Ovary (tissue), 9 donors: ENCODE measurements around the gene LARGE1. TPM values are rescaled to one million over a fixed set of nuclear protein-coding genes. Genes with fewer than 3 reads are reported as not detected.

Experiments used
- DNase-seq, 5 donors: peaks; one replicate each; pipeline ENCODE4 v3.0.0-alpha.2; 2019 to 2020
- H3K27ac ChIP-seq, 2 donors: fragments of 200-600 bp; one replicate each; pipeline versions ENCODE4 v1.5.1 to v1.8.0; 2019 to 2022
- H3K27me3 ChIP-seq: fragments of 200-600 bp; one replicate; pipeline ENCODE4 v1.8.0; 2022
- H3K36me3 ChIP-seq: fragments of 200-600 bp; sonication (generic); one replicate; pipeline ENCODE4 v1.5.1; 2019
- H3K4me1 ChIP-seq: one replicate; pipeline ENCODE4 v1.8.1; 2013; ENCODE audit warnings: mild to moderate bottlenecking, moderate library complexity; ENCODE audit not compliant: insufficient read depth
- H3K4me3 ChIP-seq: fragments of 200-600 bp; sonication (generic); one replicate; pipeline ENCODE4 v1.5.1; 2017
- H3K9me3 ChIP-seq, 2 donors: fragments of 200-600 bp in 1 of 2; sonication (generic) in 1 of 2; one replicate each; pipeline versions ENCODE4 v1.5.1 to v1.8.1; 2013 to 2019; ENCODE audit warnings: mild to moderate bottlenecking in 1 of 2, moderate library complexity in 1 of 2
- EP300 ChIP-seq: sonication (generic); formaldehyde crosslinking; IDR thresholded peaks from one replicate; pipeline ENCODE4 v1.6.1; 2017; ENCODE audit warnings: antibody characterized with exemption
- POLR2A ChIP-seq: fragments of 450-650 bp; IDR thresholded peaks from one replicate; pipeline ENCODE4 v1.6.1; 2017; ENCODE audit warnings: antibody characterized with exemption, mild to moderate bottlenecking, moderate library complexity
- WGBS, 3 donors: extraction: QIAGEN DNeasy Blood & Tissue Kit in 1 of 3; methylation state at CpG; one replicate each; pipeline versions ENCODE4 v1.1.5 to v1.1.7; 2013 to 2017; 5-methylcytosine and 5-hydroxymethylcytosine counted together
- intact Hi-C, 4 donors: fragments of 100-400 bp; cut with DNase I; formaldehyde crosslinking; loops; one replicate each; pipeline versions ENCODE4 v1.11.0 to v1.15.1; 2022 to 2023
- polyA plus RNA-seq, 2 donors: library from polyadenylated mRNA; stranded (reverse); fragments of 200-250 nt in 1 of 2; fragments of 350-450 nt in 1 of 2; fragmentation: Illumina TruSeq in 1 of 2; extraction: RNeasy Lipid Tissue Mini Kit (QIAGEN cat#74804) in 1 of 2; gene quantifications; one replicate each; pipeline ENCODE4 v1.2.3, GENCODE V29; 2013 to 2014
- total RNA-seq, 7 donors: library from RNA; depleted of rRNA in 2 of 7; stranded (reverse); fragments of >200 nt in 2 of 7; fragmentation: NEBNext Ultra II Directional in 3 of 7; extraction: Animal tissue kit (Norgen Biotek cat#: 25700) in 3 of 7; gene quantifications; one replicate each; pipeline versions ENCODE4 v1.1.0 to v1.2.4, GENCODE V29; 2016 to 2023
- TF ChIP-seq, protein P1 (sequence below), 3 donors: fragments of 450-650 bp in 2 of 3; fragments of 200-600 bp in 1 of 3; IDR thresholded peaks; one replicate each; pipeline versions ENCODE4 v1.5.1 to v1.8.0; 2016 to 2022; ENCODE audit warnings: antibody characterized with exemption in 3 of 3, mild to moderate bottlenecking in 1 of 3
- donor health status: DM: no; HTN: no; CAD: no; lungs with moderate emphysema.
- donor health status: DM: no; HTN: no; CAD: no.
- donor health status: Bipolar disorder and iron deficiency.
- donor health status: DM: yes; HTN: yes; CAD: no.
- donor health status: DM: no; HTN: no; CAD: no.
- donor health status: DM: yes; HTN: yes; CAD: no.

Gene LARGE1
- total and polyA plus RNA-seq, 9 donors: 13.4 to 67.6 (median 36.8) TPM

DNA sequence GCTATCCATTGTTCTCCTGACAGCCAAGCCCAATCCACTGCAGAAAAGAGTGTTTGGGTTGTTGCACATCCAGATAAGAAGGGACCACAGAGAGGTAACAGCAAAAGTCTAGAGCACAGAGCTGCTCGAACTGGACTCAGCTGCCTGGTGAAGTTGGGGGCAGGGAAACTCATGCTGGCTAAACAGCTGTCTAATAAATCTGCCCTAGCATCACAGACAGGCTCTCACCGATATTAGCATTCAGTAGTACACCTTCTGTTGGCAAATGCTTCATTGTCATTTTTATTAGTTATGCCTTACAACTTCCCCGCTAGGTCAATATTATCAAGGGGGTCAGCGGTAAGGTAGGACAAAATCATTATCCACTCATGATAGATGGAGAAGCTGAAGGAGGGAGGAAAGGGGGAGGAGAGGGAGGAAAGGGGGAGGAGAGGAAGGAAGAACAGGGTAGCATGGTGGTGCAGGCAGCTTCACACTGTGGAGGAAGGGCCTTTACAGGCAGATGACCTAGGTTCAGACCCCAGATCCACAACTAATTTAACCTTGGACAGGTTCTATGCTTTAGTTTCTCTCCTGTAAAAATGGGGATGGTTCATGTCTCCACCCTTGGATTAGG lies 102.7 kb downstream of the LARGE1 start:
- Histone ChIP-seq H3K36me3 (no peaks in the 10 kb centered on the region), H3K4me3 (no peak overlapping the region), H3K4me1 (no peaks in the 10 kb centered on the region), H3K27ac (no peak overlapping the region), H3K27me3 (no peaks in the 10 kb centered on the region), H3K9me3 (no peaks in the 10 kb centered on the region)
- DNase-seq: no peak
- WGBS, 3 donors: 59 to 66% (median 66%) methylated on average over 4 of the region's 4 CpGs
- intact Hi-C loops: no loop called here
- TF ChIP-seq, protein P1, sequence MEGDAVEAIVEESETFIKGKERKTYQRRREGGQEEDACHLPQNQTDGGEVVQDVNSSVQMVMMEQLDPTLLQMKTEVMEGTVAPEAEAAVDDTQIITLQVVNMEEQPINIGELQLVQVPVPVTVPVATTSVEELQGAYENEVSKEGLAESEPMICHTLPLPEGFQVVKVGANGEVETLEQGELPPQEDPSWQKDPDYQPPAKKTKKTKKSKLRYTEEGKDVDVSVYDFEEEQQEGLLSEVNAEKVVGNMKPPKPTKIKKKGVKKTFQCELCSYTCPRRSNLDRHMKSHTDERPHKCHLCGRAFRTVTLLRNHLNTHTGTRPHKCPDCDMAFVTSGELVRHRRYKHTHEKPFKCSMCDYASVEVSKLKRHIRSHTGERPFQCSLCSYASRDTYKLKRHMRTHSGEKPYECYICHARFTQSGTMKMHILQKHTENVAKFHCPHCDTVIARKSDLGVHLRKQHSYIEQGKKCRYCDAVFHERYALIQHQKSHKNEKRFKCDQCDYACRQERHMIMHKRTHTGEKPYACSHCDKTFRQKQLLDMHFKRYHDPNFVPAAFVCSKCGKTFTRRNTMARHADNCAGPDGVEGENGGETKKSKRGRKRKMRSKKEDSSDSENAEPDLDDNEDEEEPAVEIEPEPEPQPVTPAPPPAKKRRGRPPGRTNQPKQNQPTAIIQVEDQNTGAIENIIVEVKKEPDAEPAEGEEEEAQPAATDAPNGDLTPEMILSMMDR (IDR thresholded peaks at IDR 0.05): no peak
- TF ChIP-seq EP300: no peak
- TF ChIP-seq POLR2A: no peak

GRCh38 chr22:33812360-33812977 lies 107.8 kb downstream of the LARGE1 start:
- no peak for DNase-seq
- WGBS, 3 donors: 88 to 93% (median 92%) methylated on average over 7 of the region's 7 CpGs
- TF ChIP-seq, protein P1 (IDR thresholded peaks at IDR 0.05): no peak
- TF ChIP-seq POLR2A (no peak), EP300 (no peak)
- no peaks in the 10 kb centered on the region for H3K9me3 ChIP-seq
- no peaks in the 10 kb centered on the region for H3K27me3 ChIP-seq
- H3K27ac ChIP-seq: no peak overlapping the region
- no peak overlapping the region for H3K4me3 ChIP-seq
- intact Hi-C loops: no loop called here
- H3K36me3 ChIP-seq: no peaks in the 10 kb centered on the region
- H3K4me1 ChIP-seq: peaks cover 1% of the 10 kb centered on the region

DNA sequence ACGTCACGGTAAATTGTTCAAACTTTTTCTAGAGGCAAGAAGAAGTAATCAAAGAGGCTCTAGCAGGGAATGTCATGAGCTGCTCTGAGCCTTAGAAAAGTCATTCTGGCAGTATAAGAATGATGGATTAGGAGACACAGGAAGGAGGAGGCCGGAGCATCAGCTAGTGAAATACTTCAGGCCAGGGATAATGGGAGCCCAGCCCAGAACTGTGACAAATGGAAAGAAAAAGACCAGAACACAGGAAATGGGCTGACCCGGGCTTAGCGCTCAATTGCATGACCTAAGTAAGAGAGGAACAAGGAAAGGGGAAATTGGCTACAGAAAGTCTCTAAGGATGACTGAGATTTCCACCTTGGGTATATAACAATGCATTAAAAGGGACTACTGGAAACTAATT lies 108.6 kb downstream of the LARGE1 start:
- H3K27ac ChIP-seq: no peak overlapping the region
- TF ChIP-seq, protein P1 (IDR thresholded peaks at IDR 0.05): no peak
- TF ChIP-seq POLR2A: no peak
- no peak for TF ChIP-seq EP300
- H3K27me3 ChIP-seq: no peaks in the 10 kb centered on the region
- H3K36me3 ChIP-seq: no peaks in the 10 kb centered on the region
- intact Hi-C loops: no loop called here
- no peak overlapping the region for H3K4me3 ChIP-seq
- peaks cover 1% of the 10 kb centered on the region for H3K4me1 ChIP-seq
- no peaks in the 10 kb centered on the region for H3K9me3 ChIP-seq
- 46 to 73% (median 54%) methylated on average over 5 of the region's 5 CpGs for WGBS, 3 donors
- peak in 4 of 5 donors; percentile 30 to 69 (median 40) for DNase-seq

DNA sequence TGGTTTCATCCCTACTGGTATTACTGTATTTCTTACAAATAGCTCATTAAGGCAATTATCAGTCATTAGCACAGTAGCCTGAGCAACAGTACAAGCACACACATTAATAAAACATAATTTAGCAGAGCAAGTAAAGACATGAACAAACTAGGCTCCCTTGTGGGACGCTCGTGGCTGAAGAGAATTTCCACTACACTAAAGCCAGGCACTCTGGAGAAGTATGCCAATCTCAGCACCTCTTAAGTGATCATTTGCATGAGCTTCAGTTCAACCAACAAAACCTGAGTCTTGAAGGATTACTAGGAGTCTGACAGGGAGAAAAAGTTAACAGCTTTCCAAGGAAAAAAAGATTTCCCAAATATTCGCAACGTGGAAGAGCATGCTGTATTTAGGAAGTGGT lies 109.1 kb downstream of the LARGE1 start:
- peaks cover 2% of the 10 kb centered on the region for H3K4me1 ChIP-seq
- intact Hi-C loops: no loop called here
- 57 to 87% (median 77%) methylated on average over 4 of the region's 4 CpGs for WGBS, 3 donors

More for the DNA sequence above, 109.1 kb downstream of the LARGE1 start:
- H3K27me3 ChIP-seq: no peaks in the 10 kb centered on the region
- H3K4me3 ChIP-seq: no peak overlapping the region
- H3K36me3 ChIP-seq: no peaks in the 10 kb centered on the region
- no peak for DNase-seq
- H3K27ac ChIP-seq: no peak overlapping the region
- no peak for TF ChIP-seq POLR2A
- no peak for TF ChIP-seq EP300
- TF ChIP-seq, protein P1 (IDR thresholded peaks at IDR 0.05): no peak
- H3K9me3 ChIP-seq: no peaks in the 10 kb centered on the region
